Activated naive CD8-positive, alpha-beta T cell treated with anti-CD3 and anti-CD28 coated beads for 36 hours (primary cell): ENCODE measurements around the gene FXR2. TPM values are rescaled to one million over a fixed set of nuclear protein-coding genes. Genes with fewer than 3 reads are reported as not detected.

Source experiments
- DNase-seq: peaks from one replicate; pipeline ENCODE4 v3.0.0; 2021
- H3K27ac Mint-ChIP-seq: one replicate; pipeline ENCODE4 v1.8.0; 2022; ENCODE audit warnings: mild to moderate bottlenecking, moderate library complexity, mixed read lengths
- H3K27me3 Mint-ChIP-seq: one replicate; pipeline ENCODE4 v1.8.0; 2022; ENCODE audit warnings: mild to moderate bottlenecking, mixed read lengths
- H3K36me3 Mint-ChIP-seq: one replicate; pipeline ENCODE4 v1.8.0; 2021; ENCODE audit warnings: mild to moderate bottlenecking, mixed read lengths
- H3K4me1 Mint-ChIP-seq: one replicate; pipeline ENCODE4 v1.8.0; 2021; ENCODE audit warnings: mixed read lengths
- H3K4me3 Mint-ChIP-seq: one replicate; pipeline ENCODE4 v1.8.0; 2022; ENCODE audit warnings: mild to moderate bottlenecking, moderate library complexity, mixed read lengths
- H3K9me3 Mint-ChIP-seq: one replicate; pipeline ENCODE4 v1.8.0; 2022; ENCODE audit warnings: mixed read lengths
- total RNA-seq, 2 experiments: library from RNA; stranded (reverse); gene quantifications; one replicate each; pipeline ENCODE4 v1.2.3, GENCODE V29; 2021

FXR2 gene
- total RNA-seq, 2 experiments from 2014 or later = 35.5 to 37.0 TPM

- peaks cover 4% of the 10 kb centered on the region for H3K9me3 Mint-ChIP-seq
- peak overlapping the region; percentile 99 for H3K4me3 Mint-ChIP-seq
- peaks cover 74% of the 10 kb centered on the region for H3K36me3 Mint-ChIP-seq
- DNase-seq = peak; percentile 89
- peaks cover 10% of the 10 kb centered on the region for H3K27me3 Mint-ChIP-seq
- peaks cover 65% of the 10 kb centered on the region for H3K4me1 Mint-ChIP-seq
- peak overlapping the region; percentile 100 for H3K27ac Mint-ChIP-seq
Observed at GRCh38 chr17:7573324-7574080, 41.2 kb downstream of the FXR2 start.

- Mint-ChIP-seq H3K36me3 (peaks cover 67% of the 10 kb centered on the region), H3K9me3 (peaks cover 4% of the 10 kb centered on the region), H3K27me3 (peaks cover 10% of the 10 kb centered on the region), H3K4me3 (peak overlapping the region; percentile 99), H3K27ac (peak overlapping the region; percentile 100), H3K4me1 (peaks cover 57% of the 10 kb centered on the region)
- peak; percentile 99 for DNase-seq
Observed at GRCh38 chr17:7572588-7573323, 41.9 kb downstream of the FXR2 start.

- H3K36me3 Mint-ChIP-seq = peaks cover 67% of the 10 kb centered on the region
- peak overlapping the region; percentile 99 for H3K4me3 Mint-ChIP-seq
- peaks cover 10% of the 10 kb centered on the region for H3K27me3 Mint-ChIP-seq
- DNase-seq = no peak
- peak overlapping the region; percentile 98 for H3K27ac Mint-ChIP-seq
- peaks cover 4% of the 10 kb centered on the region for H3K9me3 Mint-ChIP-seq
- H3K4me1 Mint-ChIP-seq = peaks cover 52% of the 10 kb centered on the region
Observed at GRCh38 chr17:7572338-7572587, 42.4 kb downstream of the FXR2 start.

GRCh38 chr17:7570351-7570750 is 44.3 kb downstream of the FXR2 start:
- Mint-ChIP-seq H3K36me3 (peaks cover 52% of the 10 kb centered on the region), H3K9me3 (peaks cover 4% of the 10 kb centered on the region), H3K27ac (peak overlapping the region; percentile 17), H3K4me3 (no peak overlapping the region), H3K27me3 (peaks cover 10% of the 10 kb centered on the region), H3K4me1 (peaks cover 39% of the 10 kb centered on the region)
- DNase-seq = no peak

GRCh38 chr17:7569571-7569970 is 45.1 kb downstream of the FXR2 start:
- Mint-ChIP-seq H3K9me3 (peaks cover 4% of the 10 kb centered on the region), H3K27me3 (peaks cover 10% of the 10 kb centered on the region), H3K27ac (peak overlapping the region; percentile 28), H3K36me3 (peaks cover 50% of the 10 kb centered on the region), H3K4me1 (peaks cover 35% of the 10 kb centered on the region), H3K4me3 (no peak overlapping the region)
- DNase-seq = no peak

- no peak for DNase-seq
- Mint-ChIP-seq H3K9me3 (no peaks in the 10 kb centered on the region), H3K4me1 (peaks cover 45% of the 10 kb centered on the region), H3K4me3 (peak overlapping the region; percentile 90), H3K36me3 (peaks cover 34% of the 10 kb centered on the region), H3K27me3 (no peaks in the 10 kb centered on the region), H3K27ac (peak overlapping the region; percentile 88)
Observed at GRCh38 chr17:7563115-7563869, 51.4 kb downstream of the FXR2 start.

- Mint-ChIP-seq H3K4me1 (peaks cover 51% of the 10 kb centered on the region), H3K36me3 (peaks cover 30% of the 10 kb centered on the region), H3K27ac (peak overlapping the region; percentile 88), H3K27me3 (no peaks in the 10 kb centered on the region), H3K9me3 (no peaks in the 10 kb centered on the region), H3K4me3 (peak overlapping the region; percentile 90)
- DNase-seq = no peak
Observed at GRCh38 chr17:7562208-7562605, 52.5 kb downstream of the FXR2 start.

- peak within 1 kb of the TSS; percentile 92 for H3K27ac Mint-ChIP-seq
- peaks cover 48% of the 10 kb centered on the region for H3K4me1 Mint-ChIP-seq
- H3K4me3 Mint-ChIP-seq = peak within 1 kb of the TSS; percentile 90
- peak; percentile 96 for DNase-seq
- H3K27me3 Mint-ChIP-seq = no peaks in the 10 kb centered on the region
- H3K36me3 Mint-ChIP-seq = peaks cover 27% of the 10 kb centered on the region
- H3K9me3 Mint-ChIP-seq = no peaks in the 10 kb centered on the region
Observed at GRCh38 chr17:7561589-7562207, 53.0 kb downstream of the FXR2 start, which contains the start of gene SENP3. TSS of gene SENP3 (plus strand) at chr17:7561919. CDS start at chr17:7563077, 1,158 bp downstream.

GRCh38 chr17:7561028-7561575 is 53.6 kb downstream of the FXR2 start:
- Mint-ChIP-seq H3K27me3 (no peaks in the 10 kb centered on the region), H3K9me3 (no peaks in the 10 kb centered on the region), H3K4me1 (peaks cover 46% of the 10 kb centered on the region), H3K27ac (peak overlapping the region; percentile 92), H3K36me3 (peaks cover 27% of the 10 kb centered on the region), H3K4me3 (peak overlapping the region; percentile 90)
- peak; percentile 86 for DNase-seq

- Mint-ChIP-seq H3K4me1 (peaks cover 50% of the 10 kb centered on the region), H3K4me3 (peak overlapping the region; percentile 90), H3K27me3 (no peaks in the 10 kb centered on the region), H3K9me3 (no peaks in the 10 kb centered on the region), H3K36me3 (peaks cover 26% of the 10 kb centered on the region), H3K27ac (peak overlapping the region; percentile 92)
- DNase-seq = peak; percentile 65
Observed at GRCh38 chr17:7560172-7561027, 54.3 kb downstream of the FXR2 start.

- H3K27me3 Mint-ChIP-seq = no peaks in the 10 kb centered on the region
- peak overlapping the region; percentile 92 for H3K27ac Mint-ChIP-seq
- H3K4me1 Mint-ChIP-seq = peaks cover 49% of the 10 kb centered on the region
- H3K4me3 Mint-ChIP-seq = peak overlapping the region; percentile 90
- peaks cover 20% of the 10 kb centered on the region for H3K36me3 Mint-ChIP-seq
- no peak for DNase-seq
- no peaks in the 10 kb centered on the region for H3K9me3 Mint-ChIP-seq
Observed at GRCh38 chr17:7559320-7560171, 55.2 kb downstream of the FXR2 start.

- Mint-ChIP-seq H3K27me3 (no peaks in the 10 kb centered on the region), H3K9me3 (no peaks in the 10 kb centered on the region), H3K4me1 (peaks cover 49% of the 10 kb centered on the region), H3K36me3 (peaks cover 15% of the 10 kb centered on the region), H3K4me3 (peak within 1 kb of the TSS; percentile 78), H3K27ac (peak within 1 kb of the TSS; percentile 87)
- no peak for DNase-seq
Observed at GRCh38 chr17:7558544-7559319, 56.0 kb downstream of the FXR2 start, which contains the start of gene TNFSF13. TSS of gene TNFSF13 (plus strand) at chr17:7558750. CDS start at chr17:7559040, 290 bp downstream.
